Measurements from ENCODE around the gene TEAD1.
A peak's percentile ranks its signal among the peaks of the same experiment; 100 is the strongest.
"Not testable (repeated sequence)": the region's sequence is repeated elsewhere in the genome, so short reads cannot be mapped to it uniquely, and the experiment has no call there.

TEAD1 gene

GRCh38 chr11:12864316-12865156 is 190.3 kb downstream of the TEAD1 start:
- no peak for DNase-seq (ENCODE audit: low read depth)

GRCh38 chr11:12865863-12866595 is 191.8 kb downstream of the TEAD1 start:
- DNase-seq (ENCODE audit: low read depth): no peak

GRCh38 chr11:12867531-12867930 is 193.3 kb downstream of the TEAD1 start:
- no peak for DNase-seq (ENCODE audit: low read depth)

GRCh38 chr11:12868315-12869073 is 194.3 kb downstream of the TEAD1 start:
- DNase-seq (ENCODE audit: low read depth): no peak

- no peak for DNase-seq (ENCODE audit: low read depth)
Measured at GRCh38 chr11:12871241-12871640, 197.0 kb downstream of the TEAD1 start.

- DNase-seq (ENCODE audit: low read depth): no peak
Measured at GRCh38 chr11:12871788-12872321, 197.6 kb downstream of the TEAD1 start.

GRCh38 chr11:12876340-12876739 is 202.1 kb downstream of the TEAD1 start:
- DNase-seq (ENCODE audit: low read depth): no peak

- no peak for DNase-seq (ENCODE audit: low read depth)
Measured at GRCh38 chr11:12876988-12877387, 202.8 kb downstream of the TEAD1 start.

GRCh38 chr11:12877508-12877907 is 203.3 kb downstream of the TEAD1 start:
- DNase-seq (ENCODE audit: low read depth): not testable (repeated sequence)

- DNase-seq (ENCODE audit: low read depth): no peak
Measured at GRCh38 chr11:12880327-12880726, 206.1 kb downstream of the TEAD1 start.

GRCh38 chr11:12882670-12883069 is 208.4 kb downstream of the TEAD1 start:
- no peak for DNase-seq (ENCODE audit: low read depth)

GRCh38 chr11:12884751-12885318 is 210.6 kb downstream of the TEAD1 start:
- DNase-seq (ENCODE audit: low read depth): no peak

GRCh38 chr11:12885717-12886239 is 211.6 kb downstream of the TEAD1 start:
- no peak for DNase-seq (ENCODE audit: low read depth)

GRCh38 chr11:12886508-12886907 is 212.3 kb downstream of the TEAD1 start:
- no peak for DNase-seq (ENCODE audit: low read depth)

GRCh38 chr11:12888525-12889158 is 214.4 kb downstream of the TEAD1 start:
- DNase-seq (ENCODE audit: low read depth): peak; percentile 39

GRCh38 chr11:12889243-12889642 is 215.0 kb downstream of the TEAD1 start:
- DNase-seq (ENCODE audit: low read depth): no peak

- no peak for DNase-seq (ENCODE audit: low read depth)
Measured at GRCh38 chr11:12890476-12890875, 216.3 kb downstream of the TEAD1 start.

- no peak for DNase-seq (ENCODE audit: low read depth)
Measured at GRCh38 chr11:12893787-12894672, 219.8 kb downstream of the TEAD1 start.

GRCh38 chr11:12897390-12897789 is 223.2 kb downstream of the TEAD1 start:
- DNase-seq (ENCODE audit: low read depth): no peak

- DNase-seq (ENCODE audit: low read depth): no peak
Measured at GRCh38 chr11:12897867-12898266, 223.6 kb downstream of the TEAD1 start.
